GM21423 (cell line): ENCODE results near the gene POGZ.

ENCODE experiments used
- ATAC-seq: cut with Tn5 transposase; IDR thresholded peaks from one replicate; pipeline ENCODE4 v1.9.1; 2021; ENCODE audit warnings: mild to moderate bottlenecking, moderate library complexity; ENCODE audit not compliant: unreplicated experiment

The POGZ gene

GRCh38 chr1:151377150-151377884, 82.0 kb downstream of the POGZ start:
- ATAC-seq, result no peak

- ATAC-seq, result no peak
Measured at GRCh38 chr1:151373196-151373595, 86.1 kb downstream of the POGZ start.

DNA sequence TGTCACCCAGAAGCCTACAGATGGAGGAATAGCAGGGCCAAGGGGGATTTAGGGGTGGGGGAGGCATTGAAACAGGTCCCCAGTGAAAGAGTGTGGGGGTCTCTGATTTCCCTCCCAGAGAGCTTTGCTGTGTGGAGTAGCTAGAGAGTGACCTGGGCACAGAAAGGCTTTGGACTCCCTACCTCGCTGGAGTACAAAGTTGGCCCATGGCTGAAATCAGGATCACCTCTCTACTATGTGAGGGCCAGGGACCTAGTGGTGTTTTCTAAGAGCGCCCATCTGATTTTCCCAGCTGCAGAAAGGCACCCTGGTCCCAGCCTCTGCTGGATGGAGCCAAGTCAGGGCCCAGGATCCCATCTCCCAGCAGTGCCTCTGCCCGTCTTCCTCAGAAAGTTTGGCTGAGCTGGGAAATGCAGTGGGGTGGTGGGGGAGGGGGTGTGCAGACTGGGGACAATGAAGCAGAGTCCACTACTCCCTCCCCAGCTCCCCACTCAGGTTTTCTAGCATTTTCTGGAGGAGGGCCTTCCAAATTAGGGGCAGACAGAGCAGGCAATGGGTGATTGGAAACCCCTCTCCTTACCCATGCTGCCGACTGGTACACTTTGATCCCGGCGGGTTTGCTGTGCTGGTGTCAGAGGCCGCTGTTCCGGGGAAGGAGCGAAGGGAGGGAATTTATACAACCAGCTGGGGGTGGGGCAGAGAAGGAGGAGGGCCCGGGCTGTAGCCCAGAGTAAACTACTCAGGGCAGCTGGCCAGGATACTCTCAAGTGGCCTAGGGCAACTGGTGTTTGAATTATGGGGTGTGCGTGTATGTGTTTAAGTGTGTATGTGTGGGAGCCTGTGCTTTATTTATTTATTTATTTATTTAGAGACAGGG, 87.0 kb downstream of the POGZ start, which contains the start of gene SELENBP1:
SELENBP1 (minus strand) TSS at position 648 of the 877 bp plus-strand sequence; CDS start at position 584, 64 bp downstream.
- no peak for ATAC-seq

- no peak for ATAC-seq
Measured at GRCh38 chr1:151371370-151372057, 87.8 kb downstream of the POGZ start.

DNA sequence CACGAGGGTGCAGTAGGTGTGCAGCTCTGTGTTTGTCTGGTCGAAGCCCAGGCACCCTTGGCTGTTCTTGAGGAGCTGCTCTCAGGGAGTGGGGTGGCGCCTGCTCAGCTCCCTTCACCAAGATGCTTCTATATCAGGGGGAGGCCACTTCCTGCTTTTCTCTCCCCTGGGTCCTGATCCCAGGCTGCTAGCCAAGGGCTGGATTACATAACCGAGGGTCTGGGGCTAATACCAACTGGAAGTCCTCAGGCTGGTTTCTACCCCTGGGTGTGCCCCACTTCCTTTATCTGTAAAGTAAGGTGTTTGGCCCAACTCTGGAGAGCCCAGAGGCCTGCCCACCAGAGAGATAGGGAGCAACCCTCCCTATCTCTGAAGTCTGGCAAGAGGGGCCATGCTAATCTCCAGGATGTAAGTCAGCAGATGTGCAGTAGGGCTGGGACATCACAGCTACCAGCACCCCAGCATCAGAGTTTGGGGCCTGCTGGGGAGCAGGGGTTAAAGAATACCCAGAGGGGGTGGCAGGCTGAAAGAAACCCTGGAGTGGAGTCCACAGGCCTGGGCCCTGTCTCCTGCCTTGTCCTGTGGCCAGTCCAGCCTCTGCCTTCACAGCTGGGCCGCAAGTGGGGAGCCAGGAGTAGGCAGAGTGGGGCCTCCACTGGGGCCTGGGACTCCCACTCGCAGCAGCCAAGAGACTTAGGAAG, 88.9 kb downstream of the POGZ start:
- ATAC-seq, result no peak

- ATAC-seq, result no peak
Measured at GRCh38 chr1:151369621-151370048, 89.7 kb downstream of the POGZ start.

GRCh38 chr1:151369302-151369610, 90.0 kb downstream of the POGZ start:
- ATAC-seq, result no peak

- no peak for ATAC-seq
Measured at GRCh38 chr1:151368393-151369301, 90.6 kb downstream of the POGZ start.

DNA sequence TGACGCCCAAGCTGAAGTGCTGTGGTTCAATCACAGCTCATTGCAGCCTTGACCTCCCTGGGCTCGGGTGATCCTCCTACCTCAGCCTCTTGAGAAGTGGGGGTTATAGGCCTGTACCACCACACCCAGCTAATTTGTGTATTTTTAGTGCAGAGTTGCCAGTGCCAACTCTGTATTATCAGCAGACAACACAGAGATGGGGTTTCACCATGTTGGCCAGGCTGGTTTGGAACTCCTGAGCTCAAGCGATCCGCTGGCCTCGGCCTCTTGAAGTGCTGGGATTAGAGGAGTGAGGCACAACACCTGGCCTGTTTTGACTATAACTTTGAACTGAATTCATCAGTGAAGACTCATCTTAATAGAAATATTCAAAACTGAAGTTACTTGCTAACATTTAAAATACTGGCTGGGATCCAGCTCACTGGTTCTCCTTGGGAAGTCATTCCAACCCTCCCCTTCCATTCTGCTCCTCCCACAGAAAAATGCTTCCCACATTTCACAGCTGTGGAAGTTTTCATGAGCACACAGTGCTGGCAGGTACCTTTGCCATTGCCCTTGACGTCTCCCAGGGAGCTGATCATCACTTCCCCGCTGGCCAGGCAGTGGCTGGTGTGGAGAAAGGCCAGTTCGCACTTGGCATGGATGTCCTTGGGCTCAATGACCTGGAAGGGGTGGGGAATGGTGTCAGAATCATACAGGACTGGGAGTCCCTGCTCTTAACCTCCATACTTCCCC, 91.5 kb downstream of the POGZ start:
- ATAC-seq, result no peak

DNA sequence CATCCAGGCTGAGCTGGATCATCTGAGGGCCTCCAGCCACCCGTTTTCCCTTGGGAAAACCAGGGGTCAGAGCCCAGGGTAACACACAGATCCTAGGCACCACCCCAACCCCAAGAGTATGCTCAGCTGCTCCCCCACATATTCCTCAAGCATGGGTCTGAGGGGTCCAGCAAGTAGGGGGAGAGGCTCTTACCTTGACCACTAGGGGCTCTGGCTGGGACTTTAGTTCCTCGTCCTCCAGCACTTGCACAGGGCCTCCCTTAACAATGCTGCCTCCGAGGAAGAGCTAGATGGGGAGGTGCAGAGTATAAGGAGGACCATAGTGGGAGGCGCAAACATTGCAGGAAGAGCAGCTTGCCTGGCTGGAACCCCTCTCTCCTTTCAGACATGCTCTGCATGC, 94.3 kb downstream of the POGZ start:
- no peak for ATAC-seq

DNA sequence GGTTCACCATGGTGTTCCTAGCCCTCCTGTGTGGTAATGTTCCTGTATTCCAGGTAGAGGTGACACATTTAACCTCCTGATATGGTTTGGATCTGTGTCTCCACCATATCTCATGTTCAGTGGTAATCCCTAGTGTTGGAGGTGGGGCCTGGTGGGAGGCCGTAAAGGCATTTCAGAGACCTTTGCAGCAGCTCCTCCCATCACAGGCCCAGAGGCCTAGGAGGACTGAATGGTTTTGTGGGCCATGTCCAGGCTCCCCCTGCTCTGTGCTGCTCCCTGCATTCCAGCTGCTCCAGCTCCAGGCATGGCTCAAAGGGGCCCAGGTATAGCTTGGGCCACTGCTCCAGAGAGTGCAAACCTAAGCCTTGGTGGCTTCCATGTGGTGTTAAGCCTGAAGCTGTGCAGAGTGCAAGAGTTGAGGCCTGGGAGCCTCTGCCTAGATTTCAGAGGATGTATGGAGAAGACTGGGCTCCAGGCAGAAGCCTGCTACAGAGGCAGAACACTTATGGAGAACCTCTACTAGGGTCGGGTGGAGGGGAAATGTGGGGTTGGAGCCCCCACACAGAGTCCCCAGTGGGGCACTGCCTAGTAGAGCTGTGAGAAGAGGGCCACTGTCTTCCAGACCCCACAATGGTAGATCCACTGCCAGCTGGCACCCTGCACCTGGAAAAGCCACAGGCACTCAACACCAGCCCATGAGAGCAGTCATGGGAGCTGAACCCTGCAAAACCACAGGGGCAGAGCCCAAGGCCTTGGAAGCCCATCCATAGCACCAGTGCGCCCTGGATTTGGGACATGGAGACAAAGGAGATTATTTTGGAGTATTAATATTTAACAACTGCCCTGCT, 96.8 kb downstream of the POGZ start:
- no peak for ATAC-seq

GRCh38 chr1:151361883-151362282, 97.4 kb downstream of the POGZ start:
- no peak for ATAC-seq

GRCh38 chr1:151356696-151357095, 102.6 kb downstream of the POGZ start:
- ATAC-seq, result no peak
